HG02938 (cell line): Measurements from ENCODE around the gene SUGCT.
A peak's percentile ranks its signal among the peaks of the same experiment; 100 is the strongest.
"Not testable (repeated sequence)": the region's sequence is repeated elsewhere in the genome, so short reads cannot be mapped to it uniquely, and the experiment has no call there.

Source experiments
- ATAC-seq: cut with Tn5 transposase; IDR thresholded peaks from one replicate; pipeline ENCODE4 v1.9.1; 2021; ENCODE audit warnings: mild to moderate bottlenecking, moderate library complexity; ENCODE audit not compliant: unreplicated experiment

SUGCT gene

GRCh38 chr7:40134428-40135316 is at the start of gene SUGCT, which contains the start of gene MPLKIP:
SUGCT (plus strand) TSS chr7:40135005.
MPLKIP (minus strand) TSS chr7:40134622; CDS start chr7:40134567, 55 bp downstream.
- ATAC-seq, result peak; percentile 86

GRCh38 chr7:40092182-40092581 is 42.6 kb upstream of the SUGCT start:
- ATAC-seq, result no peak

- no peak for ATAC-seq
Measured at GRCh38 chr7:40093631-40094350, 41.0 kb upstream of the SUGCT start.

- no peak for ATAC-seq
Measured at GRCh38 chr7:40095230-40095629, 39.6 kb upstream of the SUGCT start.

GRCh38 chr7:40095695-40096327 is 39.0 kb upstream of the SUGCT start:
- no peak for ATAC-seq

- no peak for ATAC-seq
Measured at GRCh38 chr7:40097728-40098127, 37.1 kb upstream of the SUGCT start.

- no peak for ATAC-seq
Measured at GRCh38 chr7:40098810-40099209, 36.0 kb upstream of the SUGCT start.

GRCh38 chr7:40099837-40100236 is 35.0 kb upstream of the SUGCT start:
- ATAC-seq, result no peak

GRCh38 chr7:40101201-40101600 is 33.6 kb upstream of the SUGCT start:
- no peak for ATAC-seq

- no peak for ATAC-seq
Measured at GRCh38 chr7:40102897-40103296, 31.9 kb upstream of the SUGCT start.

- ATAC-seq, result no peak
Measured at GRCh38 chr7:40105879-40106473, 28.8 kb upstream of the SUGCT start.

GRCh38 chr7:40115936-40116335 is 18.9 kb upstream of the SUGCT start:
- no peak for ATAC-seq

- ATAC-seq, result not testable (repeated sequence)
Measured at GRCh38 chr7:40117199-40117598, 17.6 kb upstream of the SUGCT start.

GRCh38 chr7:40118201-40118600 is 16.6 kb upstream of the SUGCT start:
- not testable (repeated sequence) for ATAC-seq

GRCh38 chr7:40120020-40120419 is 14.8 kb upstream of the SUGCT start:
- no peak for ATAC-seq

GRCh38 chr7:40122100-40122939 is 12.5 kb upstream of the SUGCT start:
- not testable (repeated sequence) for ATAC-seq

- ATAC-seq, result no peak
Measured at GRCh38 chr7:40122940-40123254, 11.9 kb upstream of the SUGCT start.

GRCh38 chr7:40133561-40134427 is 1.0 kb upstream of the SUGCT start:
- peak; percentile 47 for ATAC-seq

GRCh38 chr7:40135317-40135610 is 459 bp downstream of the SUGCT start:
- peak; percentile 12 for ATAC-seq

GRCh38 chr7:40137563-40137962 is 2.8 kb downstream of the SUGCT start:
- no peak for ATAC-seq
